Measurements from ENCODE around the gene CAMK2B.

- TF ChIP-seq SP1 (IDR thresholded peaks at IDR 0.05; ENCODE audit: low read depth) (no peak), ATF3 (IDR thresholded peaks at IDR 0.05) (no peak), POLR2A (IDR thresholded peaks at IDR 0.05; ENCODE audit: borderline replicate concordance, extremely low read depth, insufficient read depth, insufficient read length) (no peak), MAX (IDR thresholded peaks at IDR 0.05) (no peak)
Observed at GRCh38 chr7:44324481-44325200, 753 bp downstream of the CAMK2B start.
